ENCODE results near the gene APLP2. TPM values are rescaled to one million over a fixed set of nuclear protein-coding genes. Genes with fewer than 3 reads are reported as not detected.
"Not testable (repeated sequence)": the region's sequence is repeated elsewhere in the genome, so short reads cannot be mapped to it uniquely, and the experiment has no call there.

Gene APLP2
- total RNA-seq, 2 donors from 2014 or later: 284 to 350 TPM

DNA sequence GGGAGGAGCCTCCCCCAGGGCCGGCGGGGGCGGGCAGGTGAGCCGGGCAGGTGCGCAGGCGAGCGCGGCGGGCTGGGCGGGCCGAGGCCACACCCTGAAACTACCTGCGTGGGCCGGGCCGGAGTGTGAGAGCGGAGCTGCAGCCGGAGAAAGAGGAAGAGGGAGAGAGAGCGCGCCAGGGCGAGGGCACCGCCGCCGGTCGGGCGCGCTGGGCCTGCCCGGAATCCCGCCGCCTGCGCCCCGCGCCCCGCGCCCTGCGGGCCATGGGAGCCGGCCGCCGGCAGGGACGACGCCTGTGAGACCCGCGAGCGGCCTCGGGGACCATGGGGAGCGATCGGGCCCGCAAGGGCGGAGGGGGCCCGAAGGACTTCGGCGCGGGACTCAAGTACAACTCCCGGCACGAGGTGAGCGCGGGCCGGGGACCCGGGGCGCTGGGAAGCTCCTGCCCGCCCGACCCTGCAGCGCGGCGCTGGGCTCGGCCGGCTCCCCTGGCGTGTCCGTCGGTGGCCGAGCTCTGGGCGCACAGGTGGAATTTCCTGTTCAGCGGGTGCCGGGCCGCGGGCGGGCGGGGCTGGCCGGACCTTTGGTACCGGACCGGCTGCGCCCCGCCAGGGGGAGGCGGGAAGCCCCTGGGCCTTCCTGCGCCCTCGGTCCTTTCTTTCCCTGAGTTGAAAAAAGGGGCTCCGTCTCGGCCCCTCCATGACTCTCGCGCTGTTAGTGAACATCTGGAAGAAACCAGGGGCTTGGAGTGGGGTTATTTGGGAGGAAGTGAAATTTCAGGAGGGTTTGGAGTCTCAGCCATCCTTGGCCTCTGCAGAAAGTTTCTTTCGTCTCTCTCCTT is 90.2 kb downstream of the APLP2 start, which contains the start of gene ST14:
Gene ST14, plus strand, starts transcription at position 126 of the 841 bp plus-strand sequence. Its CDS starts 198 bp downstream, at position 324.
- intact Hi-C loops (cut with DNase I): no loop called here
- no peak for DNase-seq (ENCODE audit: low spot score)

DNA sequence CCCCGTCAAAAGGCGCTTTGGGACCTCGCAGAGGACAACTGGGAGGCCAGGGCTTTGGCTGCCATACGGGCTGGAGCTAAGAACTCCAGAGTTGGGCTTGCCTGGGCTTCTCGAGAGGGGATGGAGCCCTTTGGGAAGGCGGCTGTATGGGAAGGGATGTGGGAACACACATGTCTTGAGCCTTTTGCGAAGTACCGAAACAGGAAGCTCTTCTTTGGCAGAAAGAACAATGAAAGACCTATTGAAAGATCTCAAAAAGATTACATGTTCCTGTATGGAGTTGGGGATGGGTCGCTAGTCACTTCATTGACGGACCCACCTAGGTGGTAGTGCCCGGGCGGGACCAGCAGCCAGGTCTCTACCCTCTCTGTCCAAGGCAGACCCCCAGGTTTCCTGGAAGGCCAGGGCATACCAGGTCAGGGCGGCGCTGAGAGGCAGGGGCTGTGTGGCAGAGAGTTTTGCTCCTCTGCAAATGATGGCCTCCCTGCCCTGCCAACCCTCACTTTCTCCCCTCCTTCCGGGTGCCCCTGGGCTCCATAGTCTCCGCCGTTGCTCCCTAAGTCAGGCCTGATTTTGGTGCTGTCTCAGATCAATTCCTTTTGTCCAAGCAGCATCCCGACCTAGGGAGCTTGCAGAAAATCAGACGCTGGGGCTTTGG is 90.9 kb downstream of the APLP2 start:
- intact Hi-C loops (cut with DNase I): no loop called here
- no peak for DNase-seq (ENCODE audit: low spot score)

DNA sequence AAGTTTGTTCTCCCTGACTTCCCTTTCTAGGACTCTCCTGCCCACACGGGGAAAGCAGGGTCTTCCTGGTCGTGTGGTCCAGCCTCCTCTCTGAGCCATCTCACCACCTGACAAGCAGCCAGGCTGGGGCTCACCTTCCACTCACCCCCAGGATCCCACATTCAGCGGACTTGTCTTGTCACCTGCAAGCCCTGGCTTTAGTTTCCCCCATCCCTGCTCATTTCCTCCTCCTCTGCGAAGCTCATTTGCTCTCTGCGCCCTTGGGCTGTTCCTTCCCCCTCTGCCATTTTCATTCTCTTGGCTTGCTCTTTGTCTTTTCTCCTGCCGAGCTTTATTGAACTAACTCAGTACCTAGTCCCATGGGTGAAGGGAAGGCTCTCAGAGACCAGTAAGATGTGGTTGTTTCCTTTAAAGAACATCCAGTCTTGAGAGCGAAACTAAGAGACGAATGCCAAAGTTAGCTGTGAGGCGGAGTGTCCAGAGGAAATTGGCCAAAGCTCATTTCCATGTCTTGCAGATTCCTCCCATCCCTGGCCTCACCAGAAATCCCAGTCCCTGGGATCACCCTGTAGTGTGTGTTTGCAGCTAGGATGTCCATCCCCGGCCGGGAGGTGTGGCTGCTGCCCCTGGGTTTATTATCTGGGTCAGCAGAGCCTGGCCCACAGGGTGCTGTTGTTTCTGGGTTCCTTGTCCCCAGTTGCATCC is 91.9 kb downstream of the APLP2 start:
- intact Hi-C loops (cut with DNase I): no loop called here
- DNase-seq (ENCODE audit: low spot score): no peak

DNA sequence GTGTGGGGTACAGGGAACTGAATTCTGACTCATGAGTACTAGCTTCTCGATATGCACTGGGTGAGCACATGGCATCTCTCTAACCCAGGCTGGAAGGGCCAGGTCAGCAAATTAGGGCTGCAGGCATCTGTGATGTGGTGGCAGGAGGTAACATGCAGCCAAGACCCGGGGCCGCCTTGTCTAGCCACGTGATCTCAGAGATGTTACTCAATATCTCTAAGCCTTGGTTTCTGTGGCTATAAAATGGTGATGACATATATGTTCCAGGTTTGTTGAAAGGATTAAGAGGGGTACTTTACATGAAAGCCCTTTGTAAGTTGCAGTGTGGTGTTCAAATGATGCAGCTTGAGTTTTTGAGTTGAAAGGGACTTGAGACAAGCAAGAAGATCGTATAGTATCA is 93.0 kb downstream of the APLP2 start:
- DNase-seq (ENCODE audit: low spot score): no peak
- intact Hi-C loops (cut with DNase I): no loop called here

DNA sequence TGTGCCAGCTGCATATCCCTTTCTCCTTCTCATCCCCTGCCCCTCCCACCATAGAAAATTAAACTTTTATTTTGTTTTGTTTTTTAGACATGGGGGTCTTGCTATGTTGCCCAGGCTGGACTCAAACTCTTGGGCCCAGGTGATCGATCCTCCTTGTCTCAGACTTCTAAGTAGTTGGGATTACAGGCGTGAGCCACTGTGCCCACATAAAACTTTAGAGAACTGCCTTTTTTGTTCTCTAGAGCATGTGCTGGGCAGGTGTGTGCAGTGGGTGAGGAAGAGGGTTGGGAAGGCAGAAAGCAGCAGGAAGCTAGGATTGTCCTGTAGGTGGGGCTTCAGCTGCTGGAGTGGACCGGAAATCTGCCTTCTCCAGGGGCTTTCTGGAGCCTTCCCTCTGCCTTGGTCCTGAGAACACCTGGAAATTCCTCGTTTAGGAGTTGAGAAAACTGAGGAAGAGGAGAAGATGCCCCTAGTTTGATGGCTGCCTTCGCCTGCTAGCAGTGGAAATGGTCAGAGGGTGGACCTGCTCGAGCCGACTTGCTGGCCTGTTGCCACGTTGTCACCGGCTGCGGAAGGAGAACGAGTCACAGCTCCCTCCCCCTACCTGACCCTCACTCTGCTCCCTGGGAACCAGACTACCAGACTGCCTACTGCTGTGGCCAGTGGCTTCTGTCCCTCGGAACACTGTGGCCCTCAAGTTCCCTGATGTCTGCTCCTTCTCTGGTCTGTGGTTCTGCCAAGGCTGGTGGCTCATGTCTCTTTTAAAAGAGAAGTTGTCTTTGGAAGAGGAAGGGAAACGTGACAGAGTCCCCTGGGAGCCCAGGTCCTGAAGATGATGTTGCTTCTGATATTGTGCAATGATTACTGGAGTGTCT is 93.9 kb downstream of the APLP2 start:
- no peak for DNase-seq (ENCODE audit: low spot score)
- intact Hi-C loops (cut with DNase I): no loop called here

DNA sequence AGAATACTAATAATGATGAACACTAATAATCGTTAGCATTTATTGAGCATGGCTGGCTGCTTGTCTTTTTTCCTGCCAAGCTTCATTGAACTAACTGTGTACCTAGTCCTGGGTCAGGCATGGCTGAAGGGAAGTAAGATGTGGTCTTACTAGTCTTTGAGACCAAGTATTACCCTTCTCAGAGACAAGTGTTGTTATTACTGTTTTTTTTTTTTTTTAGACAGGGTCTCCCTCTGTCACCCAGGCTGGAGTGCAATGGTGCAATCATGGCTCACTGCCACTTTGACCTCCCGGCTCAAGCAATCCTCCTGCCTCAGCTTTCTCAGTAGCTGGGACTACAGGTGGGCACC is 94.5 kb downstream of the APLP2 start:
- no peak for DNase-seq (ENCODE audit: low spot score)
- intact Hi-C loops (cut with DNase I): no loop called here

DNA sequence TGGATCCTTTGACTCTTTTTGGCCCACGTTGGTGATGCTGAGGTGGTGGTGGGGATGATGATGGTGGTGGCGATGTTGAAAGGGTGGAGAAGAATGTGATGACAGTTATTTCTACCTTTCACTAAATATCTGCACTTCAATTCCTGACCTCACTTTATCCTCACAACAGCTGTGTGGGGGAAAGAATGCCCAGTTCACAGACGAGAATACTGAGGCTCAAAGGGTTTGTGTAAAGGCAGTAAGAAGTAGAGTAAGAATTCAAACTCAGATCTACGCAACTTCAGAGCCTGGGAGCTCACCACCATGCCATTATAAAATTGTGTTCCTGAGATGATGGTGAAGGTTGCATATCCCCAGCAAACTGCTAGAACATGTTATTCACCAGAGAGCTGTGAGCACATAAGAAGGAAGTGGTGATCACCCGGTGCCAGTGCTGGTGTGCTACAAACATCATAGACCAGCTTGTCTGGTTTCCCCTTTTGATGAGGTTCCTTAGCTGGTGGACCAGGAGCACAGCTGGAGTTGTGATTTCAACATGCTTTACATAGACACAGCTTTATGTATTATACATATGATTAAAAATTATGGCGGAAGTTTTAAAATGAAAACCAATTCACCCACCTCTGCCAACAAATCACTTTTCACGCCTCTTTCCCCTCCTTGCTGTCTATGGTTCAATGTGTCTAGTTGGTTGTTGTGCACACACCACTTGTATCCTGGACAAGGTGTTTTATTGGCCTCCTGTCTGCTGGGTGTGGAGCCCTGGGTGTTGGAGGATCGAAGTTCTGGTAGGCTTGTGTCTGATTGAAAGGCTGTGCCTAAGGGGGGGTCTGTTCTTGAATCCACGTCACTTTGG is 96.1 kb downstream of the APLP2 start:
- peak; percentile 11 for DNase-seq (ENCODE audit: low spot score)
- intact Hi-C loops (cut with DNase I): no loop called here

DNA sequence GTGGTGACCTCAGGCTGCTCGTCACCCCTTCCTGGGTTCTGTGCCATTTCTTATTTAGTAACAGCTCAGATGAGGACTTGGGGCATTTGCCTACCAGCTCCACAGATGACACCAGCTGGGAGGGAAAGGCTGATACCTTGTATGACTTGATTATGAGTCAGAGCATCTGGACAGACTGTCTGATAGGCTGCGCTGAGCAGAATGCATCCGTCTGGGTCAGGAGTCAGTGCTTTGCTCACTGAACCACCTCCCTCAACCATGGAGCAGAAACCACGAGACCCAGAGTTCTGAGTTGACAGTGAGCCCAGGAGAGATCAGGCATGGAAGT is 96.7 kb downstream of the APLP2 start:
- peak; percentile 78 for DNase-seq (ENCODE audit: low spot score)
- intact Hi-C loops (cut with DNase I): no loop called here

DNA sequence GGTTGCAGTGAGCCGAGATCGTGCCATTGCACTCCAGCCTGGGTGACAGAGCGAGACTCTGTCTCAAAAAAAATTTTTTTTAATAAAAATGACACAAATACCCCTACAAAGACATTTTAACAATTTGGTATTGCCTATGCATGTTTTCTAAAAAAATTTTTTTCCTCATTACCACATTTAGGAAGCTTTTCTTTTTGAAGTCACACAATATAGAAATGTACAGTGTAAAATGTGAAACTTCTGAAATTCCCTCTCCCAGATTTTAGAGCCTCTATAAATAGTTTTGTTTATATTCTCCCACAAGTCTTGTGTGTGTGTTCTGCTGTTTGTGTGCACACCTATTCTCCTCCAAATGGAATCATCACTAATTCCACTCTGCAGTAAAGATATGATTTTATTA is 97.5 kb downstream of the APLP2 start:
- DNase-seq (ENCODE audit: low spot score): no peak
- intact Hi-C loops (cut with DNase I): no loop called here

DNA sequence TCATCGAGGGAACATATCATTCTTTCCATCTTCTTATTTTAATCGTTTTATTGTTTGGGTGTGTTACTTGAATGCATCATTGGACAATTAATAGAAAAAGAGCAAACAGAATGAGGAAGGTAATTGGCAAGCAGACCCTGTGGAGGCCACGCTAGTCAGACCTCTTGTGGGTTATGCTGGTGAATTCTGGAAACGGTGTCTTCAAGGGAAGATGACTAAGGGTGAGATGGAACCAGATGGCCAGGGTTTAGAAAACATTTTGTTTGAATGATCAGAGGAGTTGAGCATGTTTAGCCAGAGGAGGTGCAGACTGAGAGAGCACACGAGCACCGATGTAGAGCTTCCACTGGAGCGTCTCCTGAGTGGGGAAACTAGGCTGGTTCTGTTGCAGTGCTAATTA is 98.4 kb downstream of the APLP2 start:
- intact Hi-C loops (cut with DNase I): no loop called here
- DNase-seq (ENCODE audit: low spot score): peak; percentile 12

DNA sequence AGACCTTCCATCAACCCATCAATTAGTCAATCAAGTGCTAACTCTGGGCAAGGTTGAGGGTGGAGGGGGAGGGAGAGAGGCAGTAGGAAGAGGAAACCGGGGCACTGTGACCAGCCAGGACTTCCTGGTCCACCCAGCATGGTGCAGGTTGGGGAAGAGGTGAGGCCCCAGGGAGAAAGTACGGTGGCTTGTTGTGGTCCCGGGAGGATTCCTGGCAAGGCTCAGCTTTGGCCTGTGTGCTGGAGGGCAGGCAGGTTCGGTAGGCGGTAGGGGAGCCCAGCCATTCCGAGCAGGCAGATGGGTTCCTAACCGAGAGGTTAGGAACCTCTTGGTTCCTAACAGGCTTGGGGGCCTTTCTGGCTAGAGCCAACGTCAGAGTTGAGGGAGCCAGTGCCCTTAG is 100.7 kb downstream of the APLP2 start:
- DNase-seq (ENCODE audit: low spot score): peak; percentile 29

DNA sequence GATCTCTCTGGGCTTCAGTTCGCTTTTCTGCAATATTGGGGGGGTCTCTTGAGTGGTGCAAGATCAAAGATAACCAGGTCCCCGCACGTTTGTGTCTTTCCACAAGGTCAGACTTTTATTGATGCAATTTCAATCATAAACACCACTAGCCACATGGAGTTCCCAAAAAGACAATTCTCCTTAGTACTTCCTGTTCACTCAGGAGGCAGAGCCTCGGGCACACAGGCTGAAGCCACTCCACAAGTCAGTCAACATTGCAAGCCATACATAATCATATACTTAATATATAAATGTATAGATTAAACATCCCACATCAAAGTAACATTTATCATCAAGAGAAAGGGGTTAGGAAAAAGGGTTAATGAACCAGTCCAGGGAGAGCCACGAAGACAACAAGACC is 101.8 kb downstream of the APLP2 start:
- DNase-seq (ENCODE audit: low spot score): no peak
- intact Hi-C loops (cut with DNase I): no loop called here

More for the DNA sequence above, 100.7 kb downstream of the APLP2 start:
- intact Hi-C loops (cut with DNase I): no loop called here

DNA sequence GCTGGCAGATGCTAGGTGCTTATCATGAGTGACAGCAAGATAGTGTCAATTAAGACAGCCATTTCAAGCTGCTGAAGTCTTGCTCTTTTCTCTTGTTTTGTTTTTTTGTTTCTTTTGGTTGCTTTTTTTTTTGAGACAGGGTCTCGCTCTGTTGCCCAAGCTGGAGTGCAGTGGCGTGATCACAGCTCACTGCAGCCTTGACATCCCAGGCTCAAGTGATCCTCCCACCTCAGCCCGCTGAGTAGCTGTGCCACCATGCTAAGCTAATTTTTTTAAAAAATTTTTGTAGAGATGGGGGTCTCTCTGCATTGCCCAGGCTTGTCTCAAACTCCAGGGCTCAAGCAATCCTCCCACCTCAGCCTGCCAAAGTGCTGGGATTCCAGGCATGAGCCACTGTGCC is 102.3 kb downstream of the APLP2 start:
- intact Hi-C loops (cut with DNase I); DNase-seq (ENCODE audit: low spot score): not testable (repeated sequence)

DNA sequence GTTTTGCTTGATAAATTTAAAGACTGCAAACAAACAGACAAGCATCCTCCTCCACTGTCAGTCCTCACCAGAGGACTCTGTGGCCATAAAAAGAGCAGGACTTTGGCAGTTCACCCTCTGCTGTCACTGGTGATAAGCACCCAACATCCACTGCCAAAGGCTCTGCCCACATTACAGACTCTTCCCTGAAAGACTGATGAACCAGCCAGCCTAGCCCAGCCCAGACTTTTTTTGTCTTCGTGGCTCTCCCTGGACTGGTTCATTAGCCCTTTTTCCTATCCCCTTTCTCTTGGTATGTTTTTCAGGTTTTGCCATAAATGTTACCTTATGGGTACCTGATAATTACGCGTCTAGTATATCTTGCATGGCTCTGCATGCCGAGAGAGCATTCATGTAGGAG is 104.9 kb downstream of the APLP2 start:
- DNase-seq (ENCODE audit: low spot score): no peak
- intact Hi-C loops (cut with DNase I): no loop called here

DNA sequence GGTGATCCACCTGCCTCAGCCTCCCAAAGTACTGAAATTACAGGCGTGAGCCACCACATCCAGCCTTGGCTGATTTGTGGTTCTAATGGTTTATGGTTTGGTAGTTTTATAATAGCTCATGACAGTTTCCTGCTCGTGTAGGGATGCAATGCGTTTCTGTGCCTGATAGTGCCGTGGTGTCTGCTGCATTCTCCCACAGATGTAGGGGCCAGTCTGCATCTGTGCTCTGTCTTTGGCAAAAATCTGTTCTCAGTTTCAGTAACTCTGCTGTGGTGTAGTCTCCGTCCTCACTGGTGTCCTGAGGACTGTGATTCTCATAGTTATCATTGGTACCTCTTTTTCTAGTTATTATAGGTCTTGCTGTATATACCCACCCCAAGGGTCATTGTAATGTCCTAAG is 106.2 kb downstream of the APLP2 start:
- intact Hi-C loops (cut with DNase I): no loop called here
- DNase-seq (ENCODE audit: low spot score): no peak

DNA sequence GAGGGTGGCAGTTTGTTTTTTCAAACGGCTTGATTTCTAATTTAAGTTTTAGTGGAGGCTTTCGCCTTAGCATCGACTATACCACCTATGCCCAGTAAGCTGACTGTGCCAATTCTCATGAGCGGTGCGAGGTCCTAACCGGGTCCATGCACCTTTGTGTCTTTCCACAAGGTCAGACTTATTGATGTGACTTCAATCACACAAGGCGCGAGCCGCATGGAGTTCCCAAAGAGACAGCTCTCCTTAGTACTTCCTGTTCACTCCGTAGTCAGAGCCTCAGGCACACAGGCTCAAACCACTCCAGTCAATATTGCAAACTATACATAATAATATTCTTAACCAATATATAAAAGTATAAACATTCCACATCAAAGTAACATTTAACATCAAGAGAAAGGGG is 108.1 kb downstream of the APLP2 start:
- intact Hi-C loops (cut with DNase I): no loop called here
- DNase-seq (ENCODE audit: low spot score): no peak

DNA sequence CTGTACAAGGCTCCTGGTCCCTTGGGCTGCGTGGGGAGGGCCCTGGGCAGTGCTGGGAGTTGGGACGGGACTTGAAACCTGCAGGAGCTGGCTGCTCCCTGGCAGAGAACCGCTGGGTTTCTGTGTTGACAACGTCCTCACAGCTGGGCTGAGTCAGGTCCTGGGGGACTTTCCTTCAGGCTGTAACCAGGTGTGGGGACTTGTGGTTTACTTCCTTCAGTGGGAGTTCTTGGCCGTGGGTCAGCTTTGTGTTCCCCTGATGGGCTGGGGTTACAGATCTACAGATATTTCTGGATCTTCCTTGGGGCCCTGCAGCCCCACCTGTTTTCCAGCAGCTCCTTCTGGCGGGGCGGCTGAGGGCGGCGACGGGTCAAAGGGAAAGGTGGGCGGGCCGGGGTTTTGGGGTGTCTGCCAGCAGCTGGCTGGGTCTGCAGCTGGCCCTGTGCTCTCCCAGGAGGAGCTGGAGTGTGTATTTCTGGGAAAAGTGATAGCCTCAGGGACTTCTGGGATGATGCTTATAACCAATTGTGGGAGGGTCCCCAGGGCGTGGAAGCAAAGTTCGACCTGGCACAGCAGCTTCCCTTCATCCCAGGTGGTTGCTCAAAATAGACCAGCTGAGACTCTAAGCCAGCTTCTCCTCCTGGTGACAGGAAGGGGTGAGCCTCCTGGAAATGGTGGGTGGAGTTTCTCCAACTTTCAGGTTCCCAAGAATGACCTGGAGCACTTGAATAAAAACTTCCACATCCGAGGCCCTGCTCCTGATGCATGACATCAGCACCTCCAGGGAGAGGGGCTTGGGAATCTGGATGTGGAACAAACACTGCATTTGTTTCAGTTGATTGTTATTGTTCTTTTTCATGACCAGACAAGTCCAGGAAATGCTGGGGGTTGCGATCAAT is 109.0 kb downstream of the APLP2 start:
- intact Hi-C loops (cut with DNase I): no loop called here
- DNase-seq (ENCODE audit: low spot score): no peak
